GM12874 (cell line): Measurements from ENCODE around the gene SLC6A1.

Experiments
- TF ChIP-seq, protein P1 (sequence below): IDR thresholded peaks from 2 replicates; pipeline ENCODE4 v1.5.1; 2011; ENCODE audit warnings: low read depth, mild to moderate bottlenecking, control low read depth, low read length, moderate library complexity; ENCODE audit not compliant: insufficient read depth

The SLC6A1 gene

DNA sequence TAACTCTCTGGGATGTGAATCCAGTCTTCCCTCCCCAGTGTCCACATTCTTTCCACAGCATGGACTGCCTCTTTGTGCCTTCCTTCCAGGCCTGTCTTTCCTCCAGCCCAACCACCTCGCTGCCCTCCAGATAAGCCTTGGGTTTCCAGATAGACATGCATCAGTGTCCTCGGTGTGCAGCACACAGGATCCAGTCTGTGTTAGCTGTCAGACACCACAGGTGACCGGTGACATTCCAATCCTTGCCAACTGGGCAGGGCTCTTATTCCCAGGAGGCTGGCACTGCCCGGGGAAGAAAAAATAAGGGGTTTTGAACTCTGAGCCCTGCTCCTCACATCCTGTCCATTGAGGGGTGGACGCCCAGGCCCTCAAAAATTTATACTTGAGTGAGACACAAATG lies 6.0 kb upstream of the SLC6A1 start:
- TF ChIP-seq, protein P1, sequence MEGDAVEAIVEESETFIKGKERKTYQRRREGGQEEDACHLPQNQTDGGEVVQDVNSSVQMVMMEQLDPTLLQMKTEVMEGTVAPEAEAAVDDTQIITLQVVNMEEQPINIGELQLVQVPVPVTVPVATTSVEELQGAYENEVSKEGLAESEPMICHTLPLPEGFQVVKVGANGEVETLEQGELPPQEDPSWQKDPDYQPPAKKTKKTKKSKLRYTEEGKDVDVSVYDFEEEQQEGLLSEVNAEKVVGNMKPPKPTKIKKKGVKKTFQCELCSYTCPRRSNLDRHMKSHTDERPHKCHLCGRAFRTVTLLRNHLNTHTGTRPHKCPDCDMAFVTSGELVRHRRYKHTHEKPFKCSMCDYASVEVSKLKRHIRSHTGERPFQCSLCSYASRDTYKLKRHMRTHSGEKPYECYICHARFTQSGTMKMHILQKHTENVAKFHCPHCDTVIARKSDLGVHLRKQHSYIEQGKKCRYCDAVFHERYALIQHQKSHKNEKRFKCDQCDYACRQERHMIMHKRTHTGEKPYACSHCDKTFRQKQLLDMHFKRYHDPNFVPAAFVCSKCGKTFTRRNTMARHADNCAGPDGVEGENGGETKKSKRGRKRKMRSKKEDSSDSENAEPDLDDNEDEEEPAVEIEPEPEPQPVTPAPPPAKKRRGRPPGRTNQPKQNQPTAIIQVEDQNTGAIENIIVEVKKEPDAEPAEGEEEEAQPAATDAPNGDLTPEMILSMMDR: no peak

DNA sequence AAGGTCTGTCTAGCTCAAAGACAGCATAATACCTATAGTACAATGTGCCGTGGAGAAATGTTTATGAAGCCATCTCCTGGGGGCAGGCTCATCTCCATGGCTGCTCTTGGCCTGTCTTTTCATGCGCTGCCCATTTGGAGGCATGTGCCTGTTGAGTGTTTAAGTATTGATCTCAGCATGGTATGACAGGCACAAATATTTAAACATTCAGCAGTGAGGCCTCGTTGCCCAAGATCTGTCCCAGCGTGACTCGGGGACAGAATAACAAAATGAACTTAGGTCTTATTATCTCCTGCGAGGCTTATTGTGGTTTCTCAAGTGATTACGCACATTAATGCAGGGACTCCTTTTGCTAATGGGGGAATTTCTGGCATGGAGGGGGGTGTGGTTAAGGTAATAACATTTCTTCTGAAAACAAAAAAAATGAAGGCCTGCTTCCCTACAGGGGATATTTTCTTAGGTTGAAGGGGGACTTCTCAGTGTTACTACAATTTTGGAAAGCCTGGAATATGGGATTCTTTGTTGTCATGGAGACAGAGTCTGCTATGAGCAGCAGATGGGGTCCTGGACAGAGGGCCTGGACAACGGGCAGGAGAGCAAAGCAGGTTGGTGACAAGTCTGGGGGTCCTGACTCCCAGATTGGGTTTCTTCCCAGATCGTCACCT lies 4.4 kb upstream of the SLC6A1 start:
- TF ChIP-seq, protein P1: no peak

DNA sequence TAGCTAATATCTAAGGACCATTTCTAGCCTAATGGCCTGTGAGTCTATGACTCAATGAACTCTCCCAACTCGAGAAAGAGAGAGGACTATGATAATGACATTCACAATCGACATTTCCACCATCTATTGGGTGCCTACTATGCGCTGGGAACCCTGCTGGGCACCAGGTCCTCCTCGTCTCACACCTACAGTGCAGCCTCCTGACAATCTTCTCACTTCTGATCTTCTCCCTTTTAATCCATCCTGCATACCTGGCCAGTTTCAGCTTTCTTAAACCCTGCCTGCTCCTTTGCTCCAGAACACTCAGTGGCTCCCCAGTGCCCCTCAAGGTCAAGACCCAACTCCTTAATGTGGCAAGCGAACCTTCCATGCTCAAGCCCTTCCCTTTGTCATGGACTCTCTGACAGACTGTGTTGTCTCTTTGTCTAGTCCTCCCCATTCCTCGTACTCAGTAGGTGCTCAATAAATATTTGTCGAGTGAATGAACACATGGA lies 3.5 kb upstream of the SLC6A1 start:
- TF ChIP-seq, protein P1: no peak

DNA sequence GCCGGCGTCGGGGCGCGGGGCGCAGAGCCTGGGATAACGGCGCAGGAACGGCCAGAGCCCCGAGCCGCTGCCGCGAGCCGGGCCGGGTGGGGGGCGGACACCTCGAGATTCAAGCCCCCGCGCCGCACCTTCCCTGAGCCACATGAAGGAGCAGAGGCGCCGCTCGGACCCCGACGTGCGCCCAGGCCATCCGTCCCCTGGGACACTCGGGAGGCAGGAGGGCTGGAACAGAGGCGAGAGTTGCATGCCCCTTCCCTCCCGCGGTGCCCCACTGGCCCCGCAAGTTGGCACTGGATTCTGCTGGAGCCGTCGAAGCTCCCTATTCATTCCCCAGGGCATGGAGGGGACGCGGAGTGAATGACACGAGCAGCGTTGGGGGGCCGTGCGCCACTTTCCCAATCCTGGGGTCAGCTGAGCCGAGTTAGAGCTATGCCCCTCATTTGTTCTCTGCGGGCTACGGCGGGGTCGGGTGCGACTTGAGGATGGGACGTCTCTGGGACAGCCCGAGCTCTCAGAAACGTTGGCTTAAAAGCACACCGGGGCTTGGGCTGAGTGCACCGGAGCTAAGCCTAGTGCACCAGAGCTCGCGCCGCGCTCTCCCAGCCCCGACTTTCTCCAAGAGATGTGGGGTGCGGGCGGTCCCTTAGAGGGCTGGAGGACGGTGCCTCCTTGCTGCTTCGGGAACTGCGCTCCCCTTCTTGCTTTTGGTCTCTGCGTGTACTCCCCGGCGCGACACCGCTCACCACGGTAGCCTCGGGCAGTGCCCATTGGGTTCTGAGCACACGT lies 588 bp downstream of the SLC6A1 start:
- TF ChIP-seq, protein P1: no peak

DNA sequence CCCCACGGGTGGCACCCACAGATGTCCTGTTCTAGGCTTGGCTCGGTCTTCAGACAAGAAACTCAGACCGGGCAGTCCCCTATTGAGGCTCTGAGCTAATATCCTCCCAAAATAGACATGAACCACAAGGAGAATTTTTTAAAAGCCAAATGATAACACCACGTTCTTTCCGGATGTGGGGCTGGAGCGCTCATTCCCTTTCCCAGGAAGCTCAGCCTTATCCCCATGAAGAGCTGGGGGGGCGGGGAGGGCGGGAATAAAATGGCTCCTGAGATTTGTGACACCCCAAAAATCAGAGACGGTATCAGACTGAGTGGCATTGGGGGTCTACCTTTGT lies 1.1 kb downstream of the SLC6A1 start:
- TF ChIP-seq, protein P1: no peak

DNA sequence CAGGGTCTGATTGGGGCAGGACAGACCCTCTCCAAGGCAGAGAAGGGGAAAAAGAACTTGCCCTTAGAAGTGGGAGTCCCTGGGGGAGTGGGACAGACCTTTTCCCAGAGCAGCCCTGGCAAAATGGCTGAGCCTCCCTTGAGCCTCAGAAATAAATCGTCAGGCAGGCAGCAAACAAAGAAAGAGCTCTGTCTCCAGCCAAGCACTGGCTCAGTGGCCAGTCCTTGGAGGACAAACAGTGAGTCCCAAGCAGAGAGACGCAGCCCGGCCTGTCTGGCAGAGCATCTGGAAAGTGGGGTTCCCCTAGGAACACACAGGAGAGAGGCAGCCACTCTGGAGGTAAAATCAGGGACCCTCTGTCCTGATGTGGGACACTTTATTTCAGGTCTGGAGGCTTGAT lies 1.8 kb downstream of the SLC6A1 start:
- TF ChIP-seq, protein P1: no peak

DNA sequence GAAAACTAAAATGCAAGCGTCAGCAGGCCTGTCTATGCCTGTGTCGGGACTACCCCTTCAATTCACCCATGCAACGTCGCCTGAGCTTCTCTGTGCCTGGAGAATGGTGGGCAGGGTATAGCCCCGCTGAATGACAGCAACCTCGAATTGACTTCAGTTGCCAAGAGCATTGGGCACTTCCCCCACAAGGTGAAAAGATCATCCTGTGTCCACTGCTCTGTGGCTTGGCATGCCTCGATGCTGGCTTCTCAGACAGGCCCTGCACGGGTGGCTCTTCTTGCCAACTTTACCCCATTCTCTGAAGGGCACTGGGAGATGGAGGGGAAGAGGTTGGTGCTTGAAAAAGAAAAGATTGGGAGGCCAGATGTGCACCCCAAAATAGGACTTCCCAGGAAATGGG lies 3.3 kb downstream of the SLC6A1 start:
- TF ChIP-seq, protein P1: no peak
